Tibial artery (tissue), 4 donors: Measurements from ENCODE around the gene LRCOL1.
A peak's percentile ranks its signal among the peaks of the same experiment; 100 is the strongest.

ENCODE experiments used
- DNase-seq, 2 donors: peaks; one replicate each; pipeline ENCODE4 v3.0.0-alpha.2; 2019
- H3K27ac ChIP-seq, 2 donors: fragments of 200-600 bp; sonication (generic) in 1 of 2; 1 replicate in 1 of 2; 2 replicates in 1 of 2; pipeline ENCODE4 v1.5.1; 2018 to 2019; ENCODE audit warnings: mild to moderate bottlenecking in 1 of 2
- H3K27me3 ChIP-seq, 2 donors: fragments of 200-600 bp; sonication (generic) in 1 of 2; one replicate each; pipeline versions ENCODE4 v1.5.1 to v1.6.0; 2016 to 2019
- H3K36me3 ChIP-seq, 3 donors: fragments of 200-600 bp; sonication (generic) in 2 of 3; one replicate each; pipeline ENCODE4 v1.5.1; 2016 to 2019; ENCODE audit warnings: mild to moderate bottlenecking in 2 of 3
- H3K4me1 ChIP-seq, 4 donors: fragments of 200-600 bp; sonication (generic) in 2 of 4; 1 replicate in 3 of 4; 2 replicates in 1 of 4; pipeline ENCODE4 v1.5.1; 2016 to 2019
- H3K4me3 ChIP-seq, 2 donors: fragments of 200-600 bp; sonication (generic) in 1 of 2; 1 replicate in 1 of 2; 2 replicates in 1 of 2; pipeline ENCODE4 v1.5.1; 2018 to 2019; ENCODE audit warnings: mild to moderate bottlenecking in 2 of 2
- H3K9me3 ChIP-seq, 3 donors: fragments of 200-600 bp; sonication (generic) in 1 of 3; one replicate each; pipeline ENCODE4 v1.5.1; 2016 to 2019
- CTCF ChIP-seq, 2 experiments: fragments of 200-600 bp in 1 of 2; fragments of 450-650 bp in 1 of 2; IDR thresholded peaks; one replicate each; pipeline ENCODE4 v1.5.1; 2017 to 2019; ENCODE audit warnings: antibody characterized with exemption in 2 of 2, mild to moderate bottlenecking in 1 of 2, moderate library complexity in 1 of 2
- intact Hi-C: fragments of 100-400 bp; cut with DNase I; formaldehyde crosslinking; loops from one replicate; pipeline ENCODE4 v1.15.0; 2023; ENCODE audit warnings: low total_unique reads

The LRCOL1 gene

GRCh38 chr12:132593938-132594358, 16.4 kb downstream of the LRCOL1 start:
- Histone ChIP-seq H3K27ac (no peak overlapping the region), H3K36me3 (no peaks in the 10 kb centered on the region), H3K9me3 (no peaks in the 10 kb centered on the region), H3K27me3 (peaks cover 0 to 21% of the 10 kb centered on the region in 2 donors), H3K4me1 (peaks cover 0 to 18% (median 10%) of the 10 kb centered on the region in 4 donors), H3K4me3 (no peak overlapping the region)
- TF ChIP-seq CTCF (IDR thresholded peaks at IDR 0.05), result no peak
- intact Hi-C loops, result no loop called here
- DNase-seq, result peak; percentile 47 to 86

- no peak for TF ChIP-seq CTCF (IDR thresholded peaks at IDR 0.05)
- H3K9me3 ChIP-seq, result no peaks in the 10 kb centered on the region
- intact Hi-C loops, result no loop called here
- no peak overlapping the region for H3K27ac ChIP-seq
- H3K4me3 ChIP-seq, result no peak overlapping the region
- H3K36me3 ChIP-seq, result no peaks in the 10 kb centered on the region
- H3K4me1 ChIP-seq, result peaks cover 0 to 14% (median 8%) of the 10 kb centered on the region in 4 donors
- DNase-seq, result no peak
- peaks cover 0 to 21% of the 10 kb centered on the region in 2 donors for H3K27me3 ChIP-seq
Measured at GRCh38 chr12:132593521-132593920, 16.9 kb downstream of the LRCOL1 start.

DNA sequence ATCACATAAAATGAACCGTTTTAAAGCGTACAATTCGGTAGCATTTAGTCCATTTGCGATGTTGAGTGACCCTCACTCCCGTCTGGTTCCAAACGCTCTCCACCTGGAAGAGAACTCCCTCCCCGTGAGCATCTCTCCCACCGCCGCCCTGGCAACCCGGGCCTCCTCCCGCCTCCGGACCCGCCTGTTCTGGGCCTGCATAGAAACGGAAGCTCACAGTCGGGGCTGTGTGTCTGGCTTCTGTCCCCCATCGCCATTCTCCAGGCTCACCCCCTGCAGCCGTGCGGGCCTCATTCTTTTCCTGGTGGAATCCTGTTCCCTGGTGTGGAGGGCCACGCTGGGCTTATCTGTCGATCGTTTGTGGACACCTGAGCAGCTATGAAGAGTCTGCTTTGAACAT, 17.3 kb downstream of the LRCOL1 start:
- H3K9me3 ChIP-seq, result no peaks in the 10 kb centered on the region
- DNase-seq, result no peak
- no peak overlapping the region for H3K4me3 ChIP-seq
- no peaks in the 10 kb centered on the region for H3K36me3 ChIP-seq
- intact Hi-C loops, result no loop called here
- peaks cover 0 to 21% of the 10 kb centered on the region in 2 donors for H3K27me3 ChIP-seq
- H3K27ac ChIP-seq, result no peak overlapping the region
- H3K4me1 ChIP-seq, result peaks cover 0 to 13% (median 7%) of the 10 kb centered on the region in 4 donors
- no peak for TF ChIP-seq CTCF (IDR thresholded peaks at IDR 0.05)

GRCh38 chr12:132592282-132592970, 18.0 kb downstream of the LRCOL1 start:
- intact Hi-C loops, result no loop called here
- no peak for DNase-seq
- peaks cover 0 to 11% (median 7%) of the 10 kb centered on the region in 4 donors for H3K4me1 ChIP-seq
- TF ChIP-seq CTCF (IDR thresholded peaks at IDR 0.05), result no peak
- H3K36me3 ChIP-seq, result no peaks in the 10 kb centered on the region
- H3K4me3 ChIP-seq, result no peak overlapping the region
- no peaks in the 10 kb centered on the region for H3K9me3 ChIP-seq
- peaks cover 0 to 21% of the 10 kb centered on the region in 2 donors for H3K27me3 ChIP-seq
- no peak overlapping the region for H3K27ac ChIP-seq

- Histone ChIP-seq H3K36me3 (no peaks in the 10 kb centered on the region), H3K4me1 (peaks cover 0 to 11% (median 5%) of the 10 kb centered on the region in 4 donors), H3K4me3 (no peak overlapping the region), H3K27ac (no peak overlapping the region), H3K9me3 (no peaks in the 10 kb centered on the region), H3K27me3 (peaks cover 0 to 21% of the 10 kb centered on the region in 2 donors)
- no peak for DNase-seq
- TF ChIP-seq CTCF (IDR thresholded peaks at IDR 0.05), result no peak
- intact Hi-C loops, result no loop called here
Measured at GRCh38 chr12:132591107-132591935, 19.1 kb downstream of the LRCOL1 start.
